Superior temporal gyrus (tissue), 1 donor: ENCODE measurements around the gene KCNQ4.

Source experiments
- DNase-seq: peaks from one replicate; pipeline ENCODE4 v3.0.0-alpha.2; 2016; ENCODE audit errors: extremely low spot score

KCNQ4 gene

DNA sequence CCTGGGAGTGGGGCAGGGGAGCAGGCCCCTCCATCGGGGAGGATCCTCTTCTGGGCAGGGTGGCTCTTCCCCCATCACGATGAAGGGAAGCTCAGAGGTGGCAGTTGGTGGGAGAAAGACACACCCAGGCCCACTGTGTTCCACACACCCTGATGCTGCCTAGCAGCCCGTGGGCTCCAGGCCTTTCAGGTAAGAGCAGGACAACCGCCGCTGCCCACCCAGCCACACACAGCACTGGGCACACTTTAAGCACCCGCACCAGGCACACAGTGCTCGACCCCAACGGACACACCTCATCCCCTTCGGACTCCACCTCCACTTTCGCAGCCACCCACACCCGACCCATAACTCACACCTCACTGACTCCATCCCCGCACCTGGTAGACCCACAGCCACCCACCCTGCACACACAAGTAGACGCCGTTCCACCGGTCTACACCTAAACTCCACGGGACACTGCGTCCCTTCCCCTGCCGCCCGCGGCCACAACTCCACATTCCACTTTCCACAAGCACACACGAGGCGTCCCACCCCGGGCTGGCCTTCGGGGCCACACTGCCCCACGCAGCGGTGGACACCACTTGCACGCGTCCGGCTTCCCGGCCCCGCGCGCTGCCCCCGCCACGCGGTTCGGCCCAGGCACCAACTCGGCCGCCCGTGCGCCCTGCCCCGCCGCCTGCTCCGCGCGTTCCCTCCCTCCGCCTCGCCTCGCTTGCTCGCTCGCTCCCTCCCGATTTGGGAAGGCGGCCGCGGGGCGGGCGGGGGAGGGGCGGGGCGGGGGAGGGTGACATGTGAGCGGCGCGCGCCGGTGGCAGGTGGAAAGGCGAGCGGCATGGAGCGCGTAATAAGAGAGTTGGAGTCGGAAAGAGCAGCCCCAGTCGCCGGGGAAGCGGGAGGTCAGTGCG lies at the start of gene KCNQ4:
Gene KCNQ4 (plus strand): TSS at position 787 of the 905 bp plus-strand sequence. CDS start 307 bp downstream, outside the sequence.
- DNase-seq, result no peak

DNA sequence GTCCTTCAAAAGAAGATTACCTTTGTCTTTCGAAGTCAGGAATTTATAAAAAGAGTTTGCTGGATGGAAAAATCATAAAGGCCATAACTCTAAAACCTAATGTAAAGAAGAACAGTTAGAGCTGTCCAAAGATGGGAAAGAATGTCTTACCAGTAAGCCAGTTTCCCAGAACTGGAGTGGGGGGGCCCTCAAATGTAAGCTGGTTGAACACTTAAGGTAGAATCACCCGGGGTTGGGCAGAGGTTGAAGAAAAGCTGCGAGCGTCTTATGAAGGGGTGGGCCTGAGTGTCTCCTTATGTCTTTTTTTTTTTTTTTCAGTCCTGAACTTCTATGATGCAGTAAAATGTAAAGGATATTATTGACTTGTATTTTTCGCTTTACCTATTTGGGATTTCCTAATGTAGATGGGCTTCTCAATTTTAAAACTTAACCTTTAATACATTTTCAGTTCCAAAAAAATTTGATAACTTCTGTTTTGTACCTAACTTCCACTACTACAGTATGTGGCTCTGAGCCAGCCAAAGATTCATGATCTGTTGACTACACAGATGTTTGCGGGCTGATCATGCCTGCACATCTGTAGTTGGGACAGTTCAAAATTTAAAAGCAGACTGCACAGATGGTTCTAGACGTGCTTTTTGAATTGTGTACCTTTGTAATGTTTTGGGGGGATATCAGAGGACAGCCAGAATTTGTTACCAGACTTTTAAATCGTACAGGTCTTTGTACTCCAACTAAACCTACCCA lies 48.5 kb upstream of the KCNQ4 start:
- no peak for DNase-seq

DNA sequence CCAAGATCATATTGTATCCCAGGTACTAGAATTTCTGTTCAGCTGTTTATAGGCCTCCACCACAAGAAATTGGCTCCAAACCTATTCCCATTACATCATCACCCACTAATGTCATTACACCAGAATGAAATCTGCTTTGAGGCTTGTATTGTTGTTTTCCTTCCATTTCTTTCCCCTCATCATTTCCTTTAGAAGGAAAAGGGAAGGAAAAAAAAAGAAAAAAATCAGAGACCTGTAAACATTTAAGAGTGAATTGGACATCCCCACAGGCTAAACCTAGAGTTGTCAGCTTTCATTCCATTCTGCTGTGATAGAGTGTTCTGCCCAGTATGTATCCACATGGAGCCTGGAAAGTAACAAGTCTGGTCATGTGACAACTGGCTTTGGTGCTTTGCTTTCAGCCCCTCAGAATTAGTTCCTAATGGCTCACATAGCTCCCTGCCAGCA lies 47.5 kb upstream of the KCNQ4 start:
- no peak for DNase-seq

DNA sequence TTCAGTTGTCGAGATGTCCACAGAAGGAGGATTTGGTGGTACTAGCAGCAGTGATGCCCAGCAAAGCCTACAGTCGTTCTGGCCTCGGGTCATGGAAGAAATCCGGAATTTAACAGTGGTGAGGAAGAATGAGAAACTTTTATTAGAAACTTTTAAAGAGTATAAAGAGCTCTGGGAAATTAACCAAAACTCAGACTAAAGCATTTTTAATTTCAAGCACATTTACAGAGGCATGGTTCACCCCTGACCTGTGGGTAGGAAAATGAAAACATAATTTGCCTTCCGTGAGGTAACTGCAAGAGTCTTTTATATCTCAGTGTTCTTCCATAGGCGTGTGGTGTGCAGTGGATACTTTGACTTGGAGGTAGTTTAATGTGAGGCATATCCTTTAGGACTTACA lies 44.8 kb upstream of the KCNQ4 start:
- no peak for DNase-seq

DNA sequence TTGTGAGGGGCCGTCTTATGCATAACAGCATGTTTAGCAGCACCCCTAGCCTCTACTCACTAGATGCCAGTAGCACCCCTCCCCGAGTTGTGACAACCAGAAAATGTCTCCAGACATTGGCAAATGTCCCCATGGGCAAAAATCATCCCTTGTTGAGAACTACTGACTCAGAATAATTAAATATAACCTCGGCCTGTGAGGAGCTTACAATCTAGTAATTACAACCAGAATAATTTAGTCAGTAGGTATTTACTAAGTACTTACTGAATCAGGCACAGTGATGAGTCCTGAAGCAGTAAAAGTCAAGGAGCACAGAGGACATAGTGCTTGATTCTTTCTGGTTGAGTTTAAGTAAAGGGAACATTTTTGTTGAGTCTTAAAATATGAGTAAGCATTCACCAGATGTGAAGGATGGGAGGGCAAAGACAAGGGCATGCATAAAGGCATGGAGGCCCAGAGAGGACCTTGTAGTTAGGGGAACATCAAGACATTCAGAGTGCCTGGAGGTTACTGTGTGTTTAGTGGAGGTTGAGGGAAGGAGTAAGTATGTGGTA lies 44.1 kb upstream of the KCNQ4 start:
- no peak for DNase-seq

DNA sequence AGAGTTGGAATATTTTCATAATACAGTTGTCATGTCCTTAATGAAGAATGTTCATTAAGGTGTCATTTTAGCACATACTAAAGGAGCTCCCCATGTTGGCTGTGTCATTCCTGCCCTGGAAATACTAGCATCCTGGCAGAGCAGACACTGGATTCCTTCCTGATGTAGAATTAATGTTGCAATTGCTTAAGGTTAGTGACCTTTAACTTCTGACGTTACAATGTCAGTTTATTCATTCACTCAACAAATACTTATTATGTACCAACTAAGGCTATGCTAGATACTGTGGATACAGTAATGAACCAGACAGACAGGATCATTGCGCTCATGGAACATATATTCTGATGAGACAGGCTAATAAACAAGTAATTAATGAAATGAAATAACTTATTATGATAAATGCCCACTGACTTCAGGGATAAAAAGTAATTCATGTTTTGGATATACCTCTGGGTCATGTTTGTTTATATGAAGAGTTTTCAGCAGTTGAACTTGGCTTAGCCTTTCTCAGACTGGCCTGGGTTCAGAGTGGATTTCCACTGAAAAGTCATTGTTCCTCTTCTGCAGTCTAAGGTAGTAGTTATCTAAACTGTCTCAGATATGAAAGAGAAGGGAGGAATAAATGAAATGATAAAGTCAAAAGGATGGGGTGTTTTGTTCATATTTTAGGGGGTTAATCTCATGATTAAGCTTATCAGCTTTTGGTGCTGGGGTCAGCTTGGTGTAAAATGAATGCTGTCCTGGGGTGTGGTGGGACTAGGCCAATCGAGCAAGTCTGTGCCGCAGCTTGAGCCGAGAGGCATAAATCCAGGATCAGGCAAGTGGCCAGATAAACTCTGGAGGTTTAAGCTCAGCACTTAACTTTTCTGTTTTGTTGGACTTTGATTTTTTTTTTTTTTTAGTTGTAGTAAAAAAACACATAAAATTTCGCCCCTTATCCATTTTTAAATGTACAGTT lies 43.3 kb upstream of the KCNQ4 start:
- DNase-seq, result no peak

DNA sequence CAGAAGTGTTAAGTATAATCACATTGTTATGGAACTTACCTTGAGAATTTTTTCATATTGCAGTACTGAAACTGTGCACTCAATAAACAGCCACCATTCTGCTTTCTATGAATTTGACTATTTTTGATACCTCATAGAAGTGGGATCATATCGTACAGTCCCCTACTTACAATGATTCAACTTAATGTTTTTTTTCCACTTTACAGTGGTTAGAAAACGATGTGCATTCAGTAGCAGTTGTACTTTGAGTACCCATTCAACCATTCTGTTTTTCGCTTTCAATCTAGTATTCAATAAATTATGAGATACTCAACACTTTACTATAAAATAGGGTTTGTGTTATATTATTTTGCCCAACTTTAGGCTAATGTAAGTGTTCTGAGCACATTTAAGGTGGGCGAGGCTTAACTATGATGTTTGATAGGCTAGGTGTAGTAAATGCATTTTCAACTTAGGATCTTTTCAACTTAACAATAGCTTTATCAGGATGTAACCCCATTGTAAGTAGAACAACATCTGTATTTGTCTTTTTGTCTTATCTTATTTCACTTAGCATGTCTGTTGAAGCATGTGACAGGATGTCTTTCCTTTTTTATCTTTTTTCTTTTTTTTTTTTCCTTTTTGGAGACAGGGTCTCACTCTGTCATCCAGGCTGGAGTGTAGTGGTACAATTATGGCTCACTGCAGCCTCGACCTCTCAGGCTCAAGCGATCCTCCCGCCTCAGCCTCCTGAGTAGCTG lies 42.4 kb upstream of the KCNQ4 start:
- no peak for DNase-seq

DNA sequence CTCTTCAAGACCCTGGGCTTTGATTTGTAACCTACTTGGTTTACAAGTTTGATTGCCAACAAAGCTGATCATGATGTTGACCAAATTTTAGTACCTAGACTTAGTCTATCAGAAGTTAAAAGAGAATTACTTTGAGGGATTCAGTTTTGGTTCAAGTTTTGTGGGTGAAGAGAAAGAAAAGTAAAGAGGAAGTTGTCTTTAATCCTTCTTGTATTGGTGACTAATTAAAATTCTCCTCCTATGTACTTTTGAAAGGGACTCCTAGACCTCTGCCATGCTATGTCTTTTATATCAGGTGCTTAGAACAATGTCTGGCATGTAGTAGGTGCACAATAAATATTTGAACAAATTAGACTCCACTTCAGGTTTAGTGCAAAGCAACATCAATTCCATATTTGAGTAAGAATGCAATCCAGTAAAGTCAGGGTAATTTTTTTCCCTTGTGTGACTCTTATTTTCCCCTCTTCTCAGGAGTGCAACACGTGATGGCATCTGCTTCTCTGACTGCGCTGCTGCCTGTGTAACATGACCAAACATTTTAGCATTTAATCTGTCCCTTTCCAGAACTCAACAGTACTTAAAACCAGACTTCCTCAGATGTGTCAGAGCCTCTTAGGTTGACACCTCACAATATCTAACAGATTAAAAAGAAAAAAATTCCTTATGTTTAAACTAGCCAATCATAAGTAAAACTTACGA lies 41.1 kb upstream of the KCNQ4 start:
- DNase-seq, result no peak

DNA sequence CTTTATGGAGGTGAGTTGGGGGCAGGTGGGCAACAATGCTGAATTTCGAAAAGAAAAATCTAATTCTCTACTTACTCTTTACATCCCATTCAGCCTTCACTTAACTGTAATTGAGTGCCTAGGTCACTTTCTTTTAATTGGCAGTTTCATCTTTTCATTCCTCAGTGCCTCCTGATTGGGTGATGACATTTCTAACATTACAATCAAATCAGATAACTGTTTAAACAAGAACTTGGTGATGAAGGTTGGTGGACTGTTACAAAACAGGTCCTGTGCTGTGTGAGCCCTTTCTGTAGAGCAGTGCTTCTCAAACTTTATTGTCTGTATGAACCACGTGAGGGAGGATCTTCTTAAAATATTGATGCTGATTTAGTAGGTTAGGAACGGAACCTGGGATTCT lies 40.1 kb upstream of the KCNQ4 start:
- DNase-seq, result no peak

DNA sequence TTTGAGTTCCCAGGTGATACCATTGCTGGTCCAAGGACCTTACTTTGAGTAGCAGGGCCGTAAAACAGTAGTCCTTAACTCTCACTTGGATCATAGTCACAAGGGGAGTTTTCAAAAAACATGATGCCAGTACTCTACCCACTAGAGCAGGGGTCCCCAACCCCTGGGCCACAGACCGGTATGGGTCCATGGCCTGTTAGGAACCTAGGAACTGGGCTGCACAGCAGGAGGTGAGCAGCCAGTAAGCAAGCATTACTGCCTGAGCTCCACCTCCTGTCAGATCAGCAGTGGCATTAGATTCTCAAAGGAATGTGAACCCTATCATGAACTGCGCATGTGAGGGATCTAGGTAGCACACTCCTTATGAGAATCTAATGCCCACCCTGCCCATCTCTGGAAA lies 39.7 kb upstream of the KCNQ4 start:
- no peak for DNase-seq

DNA sequence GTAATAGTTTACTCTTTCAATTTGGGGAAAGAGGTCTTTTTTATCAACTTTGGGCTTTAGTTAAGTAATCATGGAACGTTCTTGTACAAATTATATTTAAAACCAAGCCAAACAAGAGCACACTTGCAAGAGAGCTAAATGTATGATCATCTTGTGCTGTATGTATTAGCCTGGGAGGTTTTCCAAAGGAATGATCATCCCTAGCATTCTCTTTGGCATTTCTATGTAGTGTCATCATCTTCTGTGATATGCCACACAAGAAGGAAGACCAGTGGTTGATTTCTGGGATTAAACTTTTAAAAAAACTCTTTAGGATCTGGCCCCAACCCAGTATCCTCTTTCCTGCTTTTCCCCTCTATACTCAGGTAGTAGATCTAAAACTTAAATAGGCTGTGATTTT lies 38.4 kb upstream of the KCNQ4 start:
- DNase-seq, result no peak

DNA sequence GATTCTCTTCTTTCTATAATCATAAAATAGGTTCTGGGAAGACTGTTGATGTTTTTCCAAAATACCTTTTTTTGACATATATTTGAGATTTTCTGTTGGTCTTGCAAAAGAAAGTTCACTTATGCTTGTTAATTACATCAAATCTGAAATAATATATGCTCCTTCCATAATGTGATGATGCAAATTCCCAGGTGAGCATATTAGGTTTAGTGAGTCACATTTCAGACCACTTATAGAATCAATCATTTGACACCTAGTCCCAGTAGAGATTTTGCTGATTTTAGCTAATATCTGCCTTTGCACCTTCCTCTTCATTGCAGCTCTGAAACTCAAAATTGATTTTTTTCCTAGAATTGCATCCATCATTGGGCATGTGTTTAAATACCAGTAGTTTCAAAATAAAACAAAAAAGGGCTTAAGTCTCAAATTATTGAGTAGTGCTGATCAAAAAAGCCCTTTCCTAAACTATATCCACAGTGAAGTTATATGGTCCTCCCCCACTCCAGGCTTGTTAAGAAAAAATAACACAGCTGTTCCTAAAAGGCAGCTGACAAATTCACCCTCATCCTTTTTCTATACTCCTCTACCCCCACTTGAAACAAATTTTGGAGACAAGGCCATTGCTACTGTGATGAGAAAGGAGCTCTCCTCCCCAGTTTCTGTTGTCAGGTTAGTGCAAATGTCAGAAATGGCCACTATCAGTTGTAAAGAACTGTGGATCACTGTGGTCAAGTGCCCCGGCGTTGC lies 37.1 kb upstream of the KCNQ4 start:
- DNase-seq, result no peak

DNA sequence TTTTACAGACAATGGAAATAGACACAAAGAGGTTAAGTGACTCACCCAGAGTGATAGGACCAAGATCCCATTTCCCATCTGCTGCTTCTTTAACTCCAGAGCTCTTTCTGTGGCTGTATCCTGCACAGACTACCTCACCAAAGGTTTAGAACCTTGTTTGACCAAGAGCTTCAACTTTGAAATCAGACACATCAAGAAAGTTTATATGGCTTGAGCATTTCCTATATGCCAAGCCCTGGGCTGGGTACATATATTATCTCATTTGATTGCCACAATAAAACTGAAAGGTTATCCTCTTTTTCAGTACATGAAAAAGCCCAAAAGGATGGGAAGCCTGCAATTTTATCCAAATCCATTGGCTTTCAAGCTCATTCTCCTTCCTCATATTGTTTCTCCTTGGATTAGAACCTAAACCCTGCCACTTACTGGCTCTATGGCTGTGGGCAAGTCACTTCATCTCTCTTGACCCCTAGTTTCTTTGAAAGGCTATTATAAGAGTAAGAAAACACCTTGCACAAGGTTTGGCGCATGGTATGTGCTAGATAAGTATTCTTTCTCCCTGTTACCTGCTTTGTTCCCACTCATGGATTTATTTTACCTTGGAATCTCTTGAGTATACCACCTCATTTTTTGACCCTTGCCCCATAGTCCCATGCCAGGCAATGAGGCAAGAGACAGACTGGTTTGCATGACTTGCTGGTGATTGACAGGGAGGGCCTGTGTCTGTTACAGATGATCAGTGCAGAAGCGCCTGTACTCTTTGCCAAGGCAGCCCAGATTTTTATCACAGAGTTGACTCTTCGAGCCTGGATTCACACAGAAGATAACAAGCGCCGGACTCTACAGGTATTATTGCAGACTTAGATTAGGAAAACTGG lies 34.5 kb upstream of the KCNQ4 start:
- no peak for DNase-seq

DNA sequence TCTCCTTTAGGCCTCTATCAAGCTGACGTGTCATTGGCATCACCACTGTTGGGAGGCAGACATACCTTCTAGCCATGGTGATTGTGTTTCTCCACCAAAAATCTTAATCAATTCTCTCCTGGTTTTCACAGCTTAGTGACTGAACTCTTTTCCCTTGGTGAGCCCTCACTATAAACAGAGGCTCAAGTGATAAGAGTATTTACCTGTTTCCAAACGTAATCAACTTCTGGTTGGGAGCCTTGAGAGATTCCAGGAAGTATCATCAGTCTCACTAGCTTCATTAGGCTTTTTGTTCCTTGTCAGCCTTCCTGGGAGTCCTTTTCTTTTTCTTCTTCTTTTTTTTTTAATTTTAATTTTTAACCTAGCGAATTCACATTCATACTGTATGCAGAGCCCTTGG lies 33.8 kb upstream of the KCNQ4 start:
- no peak for DNase-seq

DNA sequence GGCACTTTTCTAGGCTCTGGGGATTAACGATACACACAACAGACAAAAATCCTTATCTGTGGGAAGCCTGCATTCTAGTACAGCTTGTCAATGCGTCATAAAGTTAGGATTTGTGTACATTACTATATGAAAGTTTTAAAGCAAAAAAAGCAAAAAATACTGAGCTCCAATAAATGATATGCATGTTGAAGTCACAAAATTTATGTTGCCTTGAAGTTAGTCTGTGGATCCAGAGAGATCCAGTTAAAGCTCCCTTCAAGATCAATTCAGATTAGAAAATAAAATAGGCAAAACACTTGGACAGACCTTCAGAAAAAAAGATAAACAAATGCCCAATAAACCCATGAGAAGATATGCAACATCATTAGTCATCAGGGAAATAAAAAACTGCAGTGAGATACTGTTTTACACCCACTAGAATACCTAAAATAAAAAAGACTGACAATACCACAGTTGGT lies 33.1 kb upstream of the KCNQ4 start:
- DNase-seq, result no peak

DNA sequence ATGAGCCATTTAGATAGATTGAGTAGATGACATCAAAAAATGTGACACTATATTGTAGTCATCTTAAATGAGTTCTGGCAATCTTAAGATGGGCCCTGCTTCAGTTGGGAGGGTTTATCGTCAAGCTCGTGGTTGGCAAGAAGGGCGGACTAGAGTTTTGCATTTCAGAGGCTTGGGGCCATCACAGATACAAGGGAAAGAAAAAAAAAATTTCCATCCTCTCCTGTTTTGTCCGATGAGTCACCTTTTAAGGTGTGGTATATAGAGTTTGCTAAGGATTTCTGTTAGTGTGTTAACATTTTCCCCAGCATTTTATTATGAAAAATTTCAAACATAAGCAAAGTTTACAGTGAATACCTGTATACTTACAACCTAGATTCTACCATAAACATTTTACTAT lies 31.8 kb upstream of the KCNQ4 start:
- no peak for DNase-seq

DNA sequence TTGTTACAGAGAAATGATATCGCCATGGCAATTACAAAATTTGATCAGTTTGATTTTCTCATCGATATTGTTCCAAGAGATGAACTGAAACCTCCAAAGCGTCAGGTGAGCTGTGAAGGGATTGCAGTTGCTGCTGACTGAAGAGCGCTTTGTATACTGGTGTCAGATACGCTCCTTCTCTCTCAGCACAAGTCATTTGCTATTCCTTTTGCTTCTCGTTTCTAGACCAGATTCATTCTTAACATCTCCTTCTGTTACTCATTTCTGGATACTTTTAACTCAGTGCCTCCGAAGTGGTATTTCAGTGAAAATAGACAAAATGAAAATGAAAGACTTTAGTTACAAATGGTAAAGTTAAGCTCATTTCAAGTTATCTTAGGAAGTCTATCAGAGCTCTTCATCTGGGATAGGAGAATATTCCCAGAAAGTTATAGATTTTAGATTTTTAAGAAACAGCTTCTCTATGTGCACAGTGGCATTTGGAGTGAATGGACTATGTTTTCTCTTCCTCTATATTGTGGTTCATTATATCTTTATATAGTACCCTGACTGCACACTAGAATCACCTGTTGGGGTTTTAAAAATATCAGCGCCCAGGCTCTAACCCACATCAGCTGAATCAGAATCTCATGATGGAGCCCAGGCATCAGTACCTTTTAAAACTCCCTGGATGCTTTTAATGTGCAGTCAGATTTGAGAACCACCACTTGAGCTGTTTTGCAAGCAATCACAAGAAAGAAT lies 30.3 kb upstream of the KCNQ4 start:
- DNase-seq, result no peak

DNA sequence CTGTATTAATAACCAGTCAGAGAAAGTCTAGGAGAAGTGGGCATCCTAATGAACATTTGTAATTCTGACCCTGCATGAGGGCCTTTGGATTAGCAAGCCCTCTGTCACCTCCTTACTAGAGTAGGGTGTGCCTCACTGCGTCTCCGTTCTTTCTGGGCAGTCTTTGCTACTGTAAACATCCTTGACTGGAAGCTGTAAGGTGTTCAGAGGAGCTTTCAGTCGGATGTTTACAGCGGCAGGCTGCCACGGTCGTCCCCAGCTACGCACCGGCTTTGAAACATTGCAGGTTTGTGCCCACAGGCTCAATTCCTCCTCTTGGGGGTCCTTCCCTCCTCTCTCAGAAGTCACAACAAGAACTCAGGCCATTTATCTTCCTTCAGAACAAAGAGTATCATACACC lies 29.4 kb upstream of the KCNQ4 start:
- DNase-seq, result no peak
